Measurements from ENCODE around the gene LYST.

DNA sequence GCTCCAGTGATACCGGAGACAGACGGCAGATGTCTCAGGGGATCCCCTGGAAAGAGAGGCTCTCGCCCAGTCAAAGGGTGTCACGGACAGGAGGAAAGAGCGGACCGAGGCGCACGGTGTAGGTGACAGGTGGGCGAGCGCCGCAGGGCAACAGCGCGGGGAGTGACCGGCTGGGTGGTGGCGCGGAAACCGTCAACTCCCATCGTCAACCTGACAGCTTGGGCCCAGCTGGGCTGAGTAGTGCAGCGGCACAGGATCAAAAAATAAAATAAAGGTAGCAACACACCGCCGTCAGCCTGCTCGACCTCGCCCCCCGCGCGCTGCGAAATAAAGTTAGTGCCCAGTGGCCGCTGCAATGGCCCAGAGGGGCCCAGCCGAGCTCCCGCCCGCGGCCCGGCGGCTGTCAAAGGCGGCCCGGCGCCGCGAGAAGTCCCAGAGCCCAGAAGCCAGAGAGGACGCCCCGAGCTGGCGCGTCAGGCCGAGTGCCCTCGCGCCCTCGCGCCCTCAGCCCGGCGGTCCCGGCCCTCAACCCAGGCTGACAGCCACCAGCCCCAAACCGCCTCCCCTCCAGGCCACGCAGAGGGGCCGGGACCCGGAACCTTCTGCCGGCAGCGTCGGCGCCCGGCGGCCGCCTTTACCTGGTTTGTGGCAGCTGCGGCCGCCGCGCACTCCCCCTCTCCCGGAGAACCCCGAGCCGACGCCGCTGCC, at the start of gene LYST:
- TF ChIP-seq POLR2AphosphoS5 (IDR thresholded peaks at IDR 0.05; ENCODE audit: borderline replicate concordance, low read depth, low read length) (no peak), EZH2 (IDR thresholded peaks at IDR 0.05) (no peak)

All from SK-N-MC (cell line).